Pulmonary artery endothelial cell (primary cell): ENCODE measurements around the gene TBC1D17. TPM values are rescaled to one million over a fixed set of nuclear protein-coding genes. Genes with fewer than 3 reads are reported as not detected.

Experiments used
- DNase-seq: peaks from one replicate; pipeline ENCODE4 v3.0.0-alpha.2; 2011; ENCODE audit warnings: low read depth, low spot score
- total RNA-seq: library from RNA; depleted of rRNA; stranded (reverse); fragments of >200 nt; gene quantifications from 2 replicates; pipeline ENCODE4 v1.2.3, GENCODE V29; 2014

The TBC1D17 gene
- total RNA-seq, 1 donor from 2014 or later: 7.1 TPM

DNA sequence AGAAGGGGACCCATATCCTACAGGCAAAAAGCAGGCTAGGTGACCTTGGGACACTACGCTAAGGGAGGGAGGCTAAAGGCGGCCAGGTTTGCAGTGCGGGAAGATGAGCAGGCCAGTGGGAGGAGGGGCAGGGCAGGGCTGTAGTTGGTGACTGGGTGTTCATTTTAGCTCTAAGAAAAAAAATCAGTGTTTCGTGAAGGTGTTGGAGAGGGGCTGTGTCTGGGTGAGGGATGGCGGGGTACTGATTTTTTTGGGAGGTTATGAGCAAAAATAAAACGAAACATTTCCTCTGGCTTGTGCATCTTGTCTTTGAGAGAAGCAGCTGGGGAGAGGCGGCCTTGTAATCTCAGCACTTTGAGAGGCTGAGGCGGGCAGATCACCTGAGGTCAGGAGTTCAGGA is 56.1 kb downstream of the TBC1D17 start:
- DNase-seq: no peak

DNA sequence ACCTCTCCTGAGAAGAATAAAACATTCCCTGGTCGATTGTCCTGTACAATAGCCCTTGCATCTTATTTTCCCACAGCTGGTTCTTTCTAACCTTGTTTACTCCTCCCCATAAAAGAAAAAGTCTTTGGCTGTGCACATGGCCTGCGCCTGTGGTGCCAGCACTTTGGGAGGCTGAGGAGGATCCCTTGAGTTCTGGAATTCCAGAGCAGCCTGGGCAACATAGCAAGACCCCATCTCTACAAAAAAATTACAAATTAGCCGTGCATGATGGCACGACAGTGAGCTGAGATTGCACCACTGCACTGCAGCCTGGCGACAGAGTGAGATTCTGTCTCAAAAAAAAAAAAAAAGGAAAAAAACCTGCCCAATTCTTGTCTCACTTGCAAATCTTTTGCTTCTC is 59.0 kb downstream of the TBC1D17 start:
- no peak for DNase-seq

DNA sequence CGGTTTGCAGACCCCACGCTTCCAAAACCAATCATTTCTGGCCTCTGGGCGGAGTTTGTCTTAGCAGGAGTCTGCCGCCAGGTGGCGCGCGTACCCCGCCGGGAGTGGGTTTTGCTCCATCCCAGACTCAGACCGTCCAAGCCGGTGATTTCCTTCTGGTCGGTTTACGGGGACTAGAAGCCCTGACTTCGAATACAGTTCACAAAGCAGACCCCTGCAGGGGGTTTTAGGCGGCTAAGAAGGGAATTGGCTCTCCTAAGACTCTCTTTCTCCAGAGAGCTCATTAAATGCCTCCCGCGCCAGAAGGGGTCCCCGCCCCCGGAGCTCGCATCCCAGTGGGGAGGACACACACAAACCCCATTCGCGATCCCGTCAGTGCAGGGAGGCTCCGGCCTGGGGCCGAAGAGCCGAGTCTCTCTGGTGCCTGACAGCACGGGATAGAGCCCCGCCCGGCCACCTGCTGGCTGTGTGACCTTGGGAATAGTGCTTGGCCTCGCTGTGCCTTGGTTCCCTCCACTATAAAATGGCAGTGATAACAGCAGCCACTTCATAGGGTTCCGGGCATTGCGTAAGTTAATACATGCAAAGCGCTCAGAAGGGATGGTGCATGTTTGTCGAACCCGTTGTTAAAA is 60.4 kb downstream of the TBC1D17 start:
- DNase-seq: no peak

Other genes with a start within 250 kb of the TBC1D17 start
- gene RRAS, start 237.6 kb upstream of the TBC1D17 start, total RNA-seq: 45.8 and 54.9 TPM in 2 replicates
- 10.7 and 12.0 TPM in 2 replicates for gene SCAF1, start 235.5 kb upstream of the TBC1D17 start, total RNA-seq
- gene IRF3, start 211.8 kb upstream of the TBC1D17 start, total RNA-seq: 51.4 and 85.1 TPM in 2 replicates
- gene BCL2L12, start 211.8 kb upstream of the TBC1D17 start, total RNA-seq: 6.8 and 11.4 TPM in 2 replicates
- gene PRMT1, start 200.4 kb upstream of the TBC1D17 start, total RNA-seq: 476 and 582 TPM in 2 replicates
- 0.40 and 0.74 TPM in 2 replicates for gene ADM5, start 188.1 kb upstream of the TBC1D17 start, total RNA-seq
- 20.0 and 24.7 TPM in 2 replicates for gene CPT1C, start 186.6 kb upstream of the TBC1D17 start, total RNA-seq
- not detected in 2 replicates for gene TSKS, start 114.4 kb upstream of the TBC1D17 start, total RNA-seq
- 65.3 and 65.6 TPM in 2 replicates for gene AP2A1, start 110.7 kb upstream of the TBC1D17 start, total RNA-seq
- gene FUZ, start 64.4 kb upstream of the TBC1D17 start, total RNA-seq: 23.9 and 34.9 TPM in 2 replicates
- 13.1 and 13.8 TPM in 2 replicates for gene MED25, start 59.4 kb upstream of the TBC1D17 start, total RNA-seq
- 47.3 and 65.2 TPM in 2 replicates for gene PTOV1, start 26.5 kb upstream of the TBC1D17 start, total RNA-seq
- gene PNKP, start 10.1 kb upstream of the TBC1D17 start, total RNA-seq: 47.2 and 48.2 TPM in 2 replicates
- gene AKT1S1, start 347 bp upstream of the TBC1D17 start, total RNA-seq: 7.6 and 11.2 TPM in 2 replicates
- gene IL4I1, start 19.2 kb downstream of the TBC1D17 start, total RNA-seq: 3.3 and 4.7 TPM in 2 replicates
- gene ATF5, start 51.5 kb downstream of the TBC1D17 start, total RNA-seq: 5.1 and 5.2 TPM in 2 replicates
- 33.8 and 49.8 TPM in 2 replicates for gene NUP62, start 51.8 kb downstream of the TBC1D17 start, total RNA-seq
- not detected in 2 replicates for gene SIGLEC11, start 83.5 kb downstream of the TBC1D17 start, total RNA-seq
- 16.4 and 22.4 TPM in 2 replicates for gene VRK3, start 147.7 kb downstream of the TBC1D17 start, total RNA-seq
- gene ZNF473, start 148.3 kb downstream of the TBC1D17 start, total RNA-seq: 7.3 and 10.4 TPM in 2 replicates